NCI-H774 (cell line): ENCODE measurements around the gene XRCC5.

Experiments used
- DNase-seq: peaks from one replicate; lab custom pipeline; 2025; lab: John Stamatoyannopoulos, UW

XRCC5 gene

DNA sequence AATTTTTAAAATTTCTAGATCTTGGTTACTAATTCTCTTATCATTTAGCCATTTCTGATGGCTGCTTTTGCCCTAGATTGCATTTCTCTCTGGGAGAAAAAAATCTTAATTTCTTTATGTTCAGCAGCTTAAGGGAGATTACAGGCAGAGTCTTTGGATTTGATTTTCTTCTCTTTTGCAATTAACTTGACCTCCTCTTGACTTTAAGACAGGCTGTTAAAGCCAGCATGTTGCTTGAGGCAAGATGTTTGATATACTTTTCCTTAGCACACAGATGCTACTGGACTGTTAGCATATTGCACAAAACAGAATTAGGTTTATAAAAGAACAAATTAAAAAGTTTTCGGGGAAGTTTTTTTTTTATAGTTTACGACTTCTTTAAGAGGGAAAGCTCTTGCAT lies 50.0 kb downstream of the XRCC5 start:
- no peak for DNase-seq

DNA sequence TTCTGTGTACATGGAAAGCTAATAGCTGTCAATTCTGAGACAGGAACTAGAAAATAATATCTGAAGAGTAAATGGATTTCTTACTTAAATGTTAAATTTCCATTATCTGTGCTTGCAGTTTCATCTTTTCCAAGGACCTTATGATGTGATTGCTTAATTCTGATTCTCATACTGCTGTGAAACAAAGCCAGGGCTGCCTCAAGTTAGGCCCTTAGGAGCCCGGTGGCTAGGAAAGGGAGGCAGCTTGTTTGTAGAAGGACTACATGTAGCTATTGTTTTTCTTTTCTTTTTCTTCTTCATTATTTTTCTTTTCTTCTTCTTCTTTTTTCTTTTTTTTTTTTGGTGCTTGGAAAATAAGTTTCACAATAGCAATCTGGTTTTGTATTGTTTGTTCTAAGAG lies 50.5 kb downstream of the XRCC5 start:
- no peak for DNase-seq

DNA sequence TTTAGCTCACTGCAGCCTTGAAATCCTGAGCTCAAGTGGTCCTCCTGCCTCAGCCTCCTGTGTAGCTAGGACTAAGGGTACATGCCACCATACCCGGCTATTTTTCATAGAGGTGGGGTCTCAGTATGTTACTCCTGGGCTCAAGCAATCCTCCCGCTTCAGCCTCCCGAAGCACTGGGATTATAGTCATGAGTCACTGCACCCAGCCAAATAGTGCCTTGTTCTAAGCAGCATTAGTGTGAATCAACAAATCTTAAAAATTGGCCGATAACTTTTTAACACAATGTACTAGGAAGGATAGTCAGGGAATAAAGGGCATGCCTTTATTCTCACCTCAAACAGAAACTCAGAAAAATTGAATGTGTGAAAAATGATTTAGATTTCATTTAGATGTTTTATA lies 51.6 kb downstream of the XRCC5 start:
- DNase-seq: no peak

- DNase-seq: no peak
These were observed 52.8 kb downstream of the XRCC5 start for GRCh38 chr2:216161967-216162366.

GRCh38 chr2:216163518-216163917 lies 54.4 kb downstream of the XRCC5 start:
- no peak for DNase-seq

GRCh38 chr2:216164087-216164486 lies 54.9 kb downstream of the XRCC5 start:
- no peak for DNase-seq

DNA sequence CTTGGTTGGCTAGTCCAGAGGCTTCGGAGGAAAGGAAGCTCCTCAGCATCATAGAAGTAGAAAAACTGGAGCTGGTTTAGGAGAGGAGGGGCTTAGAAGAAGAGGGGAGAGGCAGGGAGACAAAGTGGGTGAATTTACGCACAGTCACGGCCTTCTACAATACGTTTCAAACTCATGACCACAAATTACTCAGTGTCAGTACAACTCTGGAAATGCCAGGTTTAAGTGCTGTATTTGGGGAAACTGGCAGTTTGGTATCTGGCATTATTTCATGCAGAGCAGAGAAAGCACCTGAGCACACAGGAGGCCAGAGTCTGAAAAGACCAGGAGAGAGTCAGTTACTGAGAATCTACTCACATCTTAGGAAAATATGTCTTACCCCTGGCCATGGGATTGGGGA lies 55.4 kb downstream of the XRCC5 start:
- no peak for DNase-seq

DNA sequence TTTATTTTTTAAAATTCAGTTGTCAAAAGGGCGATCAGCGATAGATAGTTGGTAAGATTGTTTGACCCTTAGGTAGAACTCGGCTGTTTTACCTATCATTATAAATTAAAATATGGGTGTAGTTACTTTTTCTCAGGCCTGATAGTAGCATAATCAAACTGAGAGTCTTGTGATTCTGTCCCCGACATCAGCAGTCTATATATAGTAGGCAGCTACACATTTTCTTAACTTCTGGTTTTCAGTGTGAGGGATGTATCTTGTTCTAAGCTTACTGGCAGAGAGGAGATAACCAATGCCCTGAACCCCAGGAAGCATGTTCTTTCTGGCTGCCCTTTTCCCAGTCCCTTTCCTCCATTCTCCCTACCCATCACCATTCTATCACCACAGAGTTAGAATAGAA lies 56.6 kb downstream of the XRCC5 start:
- no peak for DNase-seq

- no peak for DNase-seq
These were observed 59.9 kb downstream of the XRCC5 start for GRCh38 chr2:216169087-216169486.

- DNase-seq: no peak
These were observed 61.1 kb downstream of the XRCC5 start for GRCh38 chr2:216170076-216170763.

DNA sequence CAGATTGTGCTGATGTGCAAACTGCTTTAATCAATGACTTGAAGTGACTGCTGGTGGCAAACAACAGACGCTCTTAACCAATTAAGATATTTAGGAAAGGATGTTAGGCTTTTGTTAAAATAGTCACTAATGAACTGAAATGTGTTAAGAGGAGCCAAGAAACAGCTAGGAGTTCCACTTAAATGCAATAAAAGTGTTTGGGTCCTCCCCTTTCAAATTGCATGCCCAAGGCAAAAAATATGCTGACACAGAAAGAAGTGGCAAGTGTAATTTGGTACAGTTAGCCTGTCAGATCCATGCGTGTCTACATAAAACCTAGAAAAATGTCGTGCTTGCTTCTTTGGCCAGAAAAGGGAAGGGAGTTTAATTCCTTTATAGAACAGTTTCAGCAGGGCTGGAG lies 61.9 kb downstream of the XRCC5 start:
- no peak for DNase-seq

DNA sequence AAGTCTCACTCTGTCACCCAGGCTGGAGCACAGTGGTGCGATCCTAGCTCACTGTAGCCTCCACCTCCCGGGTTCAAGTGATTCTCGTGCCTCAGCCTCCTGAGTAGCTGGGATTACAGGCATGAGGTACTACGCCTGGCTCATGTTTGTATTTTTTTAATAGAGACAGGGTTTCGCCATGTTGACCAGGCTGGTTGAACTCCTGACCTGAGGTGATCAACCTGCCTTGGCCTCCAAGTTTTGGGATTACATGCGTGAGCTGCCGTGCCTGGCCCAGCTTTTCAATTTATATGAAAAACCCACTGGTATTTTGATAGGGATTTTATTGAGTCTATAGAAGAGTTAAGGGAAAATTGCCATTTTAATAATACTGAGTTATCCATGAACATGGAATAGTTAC lies 63.3 kb downstream of the XRCC5 start:
- DNase-seq: no peak

DNA sequence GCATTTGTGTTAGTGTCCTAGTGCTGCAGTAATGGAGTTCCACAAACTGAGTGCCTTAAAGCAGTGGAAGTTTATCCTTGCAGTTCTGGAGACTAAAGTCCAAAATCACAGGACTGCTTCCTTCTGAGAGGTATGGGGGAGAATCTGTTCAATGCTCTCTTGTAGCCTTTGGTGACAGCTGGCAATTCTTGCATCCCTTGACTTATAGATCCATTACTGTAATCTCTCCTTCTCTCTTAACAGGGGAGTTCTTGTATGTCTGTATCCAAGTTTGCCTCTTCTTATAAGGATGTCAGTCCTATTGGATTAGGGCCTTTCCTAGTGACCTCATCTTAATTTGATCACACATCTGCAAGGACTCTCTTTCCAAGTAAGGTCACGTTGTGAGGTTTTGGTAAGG lies 69.9 kb downstream of the XRCC5 start:
- DNase-seq: no peak

DNA sequence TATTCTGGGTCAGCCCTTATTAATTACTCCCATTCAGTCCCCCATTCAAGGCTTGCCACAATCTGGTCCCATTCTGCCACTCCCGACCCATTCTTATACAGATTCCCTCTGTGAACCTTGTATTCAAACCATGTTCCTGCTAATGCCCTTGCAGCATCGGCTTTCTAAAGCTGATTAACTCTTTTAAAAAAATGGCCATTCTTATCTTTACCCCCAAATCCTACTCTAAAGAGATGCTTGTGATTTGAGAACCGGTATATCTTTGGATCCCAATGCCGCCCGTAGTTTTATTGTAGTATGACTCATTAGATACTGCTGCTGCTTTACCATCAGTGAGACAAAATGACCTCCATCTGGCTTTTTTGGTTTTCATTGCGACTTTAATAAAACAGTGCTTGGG lies 72.2 kb downstream of the XRCC5 start:
- DNase-seq: no peak

DNA sequence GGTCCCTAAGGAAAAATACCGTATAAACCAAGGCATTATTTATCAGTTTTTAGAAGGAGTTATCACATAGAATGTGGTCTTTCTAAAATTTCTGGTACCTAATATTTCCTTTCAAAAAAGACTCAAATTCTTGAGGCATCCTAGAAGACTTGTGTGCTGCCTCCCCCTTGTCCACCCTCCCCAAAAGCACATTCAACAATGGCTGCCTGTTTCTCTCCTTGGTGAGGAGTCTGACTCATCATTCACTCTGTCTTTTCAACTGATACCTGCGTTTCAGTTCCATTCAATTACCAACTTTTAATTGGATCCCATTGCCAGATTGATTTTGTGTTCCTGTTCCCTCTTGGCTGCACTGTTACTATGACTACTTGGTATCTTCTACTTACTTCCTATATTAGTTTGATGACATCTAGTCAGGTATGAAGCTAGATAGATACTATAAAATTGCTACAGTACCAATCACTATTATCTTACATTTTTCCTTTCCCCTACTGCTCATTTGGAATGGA lies 72.9 kb downstream of the XRCC5 start:
- DNase-seq: no peak

GRCh38 chr2:216183462-216183861 lies 74.3 kb downstream of the XRCC5 start:
- DNase-seq: no peak

- no peak for DNase-seq
These were observed 79.4 kb downstream of the XRCC5 start for GRCh38 chr2:216188559-216188850.

DNA sequence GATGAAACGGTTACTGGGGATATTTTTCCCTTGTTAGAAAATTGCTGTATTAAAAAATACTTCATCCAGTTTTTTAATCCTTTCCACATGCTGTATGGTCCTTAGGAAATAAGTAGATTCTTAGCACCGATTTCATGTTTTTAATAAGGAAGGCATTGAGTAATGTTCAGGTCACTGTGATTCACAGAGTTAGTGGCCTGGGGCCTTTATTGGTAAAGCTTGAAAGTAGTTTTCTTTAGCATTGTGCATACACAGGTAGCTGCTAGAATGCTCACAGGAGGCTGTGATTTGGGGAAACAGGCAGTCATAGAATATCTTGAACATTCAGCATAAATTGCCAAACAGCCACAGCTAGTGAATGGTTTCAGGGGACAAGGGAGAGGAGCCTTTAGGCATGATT lies 79.8 kb downstream of the XRCC5 start:
- DNase-seq: no peak

GRCh38 chr2:216189410-216189809 lies 80.3 kb downstream of the XRCC5 start:
- no peak for DNase-seq

DNA sequence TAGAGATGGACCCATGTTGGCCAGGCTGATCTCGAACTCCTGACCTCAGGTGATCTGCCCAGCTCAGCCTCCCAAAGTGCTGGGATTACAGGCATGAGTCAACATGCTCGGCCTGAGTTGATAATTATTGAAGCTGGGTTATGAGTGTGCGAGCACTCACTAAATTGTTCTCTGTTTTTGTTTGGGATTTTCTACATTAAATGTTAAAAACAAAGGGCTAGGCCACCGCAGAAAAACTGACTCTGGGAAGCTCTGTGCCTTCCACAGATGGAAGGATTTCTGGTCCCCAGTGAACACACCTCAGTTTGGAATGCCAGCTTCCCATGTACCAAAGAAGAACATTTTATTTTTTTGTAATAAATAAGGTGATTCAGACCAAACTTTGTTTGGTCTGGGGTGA lies 83.0 kb downstream of the XRCC5 start:
- no peak for DNase-seq

DNA sequence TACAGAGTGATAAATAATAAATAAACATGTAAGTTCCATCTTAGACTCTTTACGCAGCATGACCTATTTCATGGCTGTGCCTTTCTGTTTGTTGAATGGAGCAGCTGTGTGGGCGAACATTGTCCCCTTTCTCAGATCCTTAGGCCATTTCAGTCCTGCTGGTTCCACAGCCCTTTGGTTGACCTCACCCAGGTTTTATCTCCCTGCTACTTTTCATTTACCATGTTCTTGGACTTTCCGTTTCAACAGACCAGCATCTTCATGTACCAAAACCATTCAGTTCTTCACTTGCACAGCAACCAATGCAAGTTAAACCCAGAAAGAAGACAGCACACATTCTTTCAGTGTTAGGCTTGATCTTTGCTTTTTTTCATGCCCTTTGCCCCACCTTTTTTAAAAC lies 83.8 kb downstream of the XRCC5 start:
- no peak for DNase-seq

DNA sequence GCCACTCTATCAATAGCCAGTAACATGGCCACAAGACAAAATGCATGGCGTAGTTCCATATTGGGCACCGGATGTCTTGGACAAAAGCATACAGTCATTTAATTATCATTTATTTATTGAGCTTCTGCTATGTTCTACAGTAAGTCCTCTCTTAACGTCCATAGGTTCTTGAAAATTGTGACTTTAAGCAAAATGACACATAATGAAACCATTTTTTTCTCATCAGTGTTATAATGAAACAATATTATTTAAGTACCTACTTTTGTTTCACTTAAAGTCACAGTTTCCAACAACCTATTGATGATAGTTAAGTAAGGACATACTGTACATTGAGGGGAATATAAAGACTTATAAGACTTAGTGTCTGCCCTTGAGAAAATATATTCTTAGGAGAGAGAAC lies 84.9 kb downstream of the XRCC5 start:
- DNase-seq: no peak

DNA sequence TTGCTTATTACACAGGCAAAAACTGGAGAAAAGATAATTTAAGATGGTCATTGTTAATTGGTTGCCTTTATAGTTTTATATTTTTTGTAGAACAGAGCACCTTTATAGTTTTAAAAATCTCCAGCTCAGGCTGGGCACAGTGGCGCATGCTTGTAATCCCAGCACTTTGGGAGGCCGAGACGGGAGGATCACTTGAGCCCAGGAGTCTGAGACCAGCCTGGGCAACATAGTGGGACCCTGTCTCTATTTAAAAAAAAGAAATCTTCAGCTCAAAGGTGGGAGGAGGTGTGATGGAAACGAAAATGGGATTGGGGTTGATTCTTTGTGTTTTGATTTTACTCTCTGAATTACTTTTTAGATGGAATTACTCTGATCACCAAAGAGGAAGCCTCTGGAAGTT lies 85.4 kb downstream of the XRCC5 start:
- no peak for DNase-seq

- no peak for DNase-seq
These were observed 86.4 kb downstream of the XRCC5 start for GRCh38 chr2:216195565-216196029.
